SK-N-DZ (cell line): ENCODE results near the gene BICC1.

Experiments used
- DNase-seq: peaks from one replicate; pipeline ENCODE4 v3.0.0-alpha.2; 2015; ENCODE audit warnings: low spot score

The BICC1 gene

GRCh38 chr10:58776568-58777318 is 264.1 kb downstream of the BICC1 start:
- no peak for DNase-seq

- no peak for DNase-seq
These were observed 266.3 kb downstream of the BICC1 start for GRCh38 chr10:58778966-58779365.

GRCh38 chr10:58779594-58779993 is 266.9 kb downstream of the BICC1 start:
- no peak for DNase-seq

- DNase-seq: no peak
These were observed 267.8 kb downstream of the BICC1 start for GRCh38 chr10:58780476-58780875.

- peak; percentile 71 for DNase-seq
These were observed 269.3 kb downstream of the BICC1 start for GRCh38 chr10:58781873-58782488.

GRCh38 chr10:58782876-58783851 is 270.5 kb downstream of the BICC1 start:
- DNase-seq: no peak

- DNase-seq: no peak
These were observed 271.7 kb downstream of the BICC1 start for GRCh38 chr10:58784361-58784760.

- no peak for DNase-seq
These were observed 272.7 kb downstream of the BICC1 start for GRCh38 chr10:58785354-58785753.

- no peak for DNase-seq
These were observed 278.5 kb downstream of the BICC1 start for GRCh38 chr10:58791137-58791536.

- DNase-seq: no peak
These were observed 282.9 kb downstream of the BICC1 start for GRCh38 chr10:58795560-58795959.

GRCh38 chr10:58796242-58796641 is 283.6 kb downstream of the BICC1 start:
- DNase-seq: peak; percentile 85

- no peak for DNase-seq
These were observed 284.2 kb downstream of the BICC1 start for GRCh38 chr10:58796824-58797223.

- no peak for DNase-seq
These were observed 284.7 kb downstream of the BICC1 start for GRCh38 chr10:58797356-58797755.

GRCh38 chr10:58802047-58802446 is 289.4 kb downstream of the BICC1 start:
- DNase-seq: no peak

GRCh38 chr10:58806323-58806722 is 293.7 kb downstream of the BICC1 start:
- DNase-seq: no peak

- DNase-seq: no peak
These were observed 294.4 kb downstream of the BICC1 start for GRCh38 chr10:58806970-58807628.

GRCh38 chr10:58807629-58808022 is 295.0 kb downstream of the BICC1 start:
- no peak for DNase-seq

- DNase-seq: no peak
These were observed 298.1 kb downstream of the BICC1 start for GRCh38 chr10:58810751-58811150.

GRCh38 chr10:58813573-58813972 is 300.9 kb downstream of the BICC1 start:
- peak; percentile 36 for DNase-seq

- no peak for DNase-seq
These were observed 304.7 kb downstream of the BICC1 start for GRCh38 chr10:58817201-58817846.

- DNase-seq: no peak
These were observed 306.2 kb downstream of the BICC1 start for GRCh38 chr10:58818900-58819299.
